Kidney (tissue), 14 donors: Measurements from ENCODE around the gene TRIO. TPM values are rescaled to one million over a fixed set of nuclear protein-coding genes. Genes with fewer than 3 reads are reported as not detected.
A peak's percentile ranks its signal among the peaks of the same experiment; 100 is the strongest.

Source experiments
- DNase-seq, 5 donors: peaks; one replicate each; pipeline ENCODE4 v3.0.0-alpha.2; 2013 to 2020
- FAIRE-seq: peaks from 2 replicates; lab custom pipeline; 2012; peaks lifted over from hg19 to GRCh38; lab: Jason Lieb, UNC
- H3K27ac ChIP-seq, 2 donors: one replicate each; pipeline ENCODE4 v1.7.0; 2013; ENCODE audit warnings: low read depth in 2 of 2, low read length in 2 of 2, inconsistent platforms in 1 of 2
- H3K27me3 ChIP-seq: one replicate; pipeline ENCODE4 v1.7.1; 2013; ENCODE audit warnings: low read length, inconsistent platforms; ENCODE audit not compliant: control insufficient read depth, insufficient read depth
- H3K36me3 ChIP-seq, 3 donors: one replicate each; pipeline versions ENCODE4 v1.7.0 to v1.7.1; 2013; ENCODE audit warnings: low read length in 3 of 3, control low read depth in 1 of 3, inconsistent platforms in 1 of 3; ENCODE audit not compliant: insufficient read depth in 3 of 3, control insufficient read depth in 2 of 3
- H3K4me1 ChIP-seq, 3 donors: one replicate each; pipeline versions ENCODE4 v1.7.0 to v1.7.1; 2013; ENCODE audit warnings: low read length in 3 of 3, inconsistent platforms in 1 of 3, low read depth in 1 of 3; ENCODE audit not compliant: control insufficient read depth in 2 of 3, insufficient read depth in 2 of 3
- H3K4me3 ChIP-seq, 3 donors: one replicate each; pipeline versions ENCODE4 v1.7.0 to v1.8.1; 2013; ENCODE audit warnings: low read length in 3 of 3, control low read depth in 1 of 3, inconsistent platforms in 1 of 3
- H3K9ac ChIP-seq, 3 donors: one replicate each; pipeline versions ENCODE4 v1.7.0 to v1.7.1; 2013; ENCODE audit warnings: low read length in 3 of 3, control low read depth in 1 of 3, inconsistent platforms in 1 of 3
- H3K9me3 ChIP-seq, 3 donors: one replicate each; pipeline versions ENCODE4 v1.7.0 to v1.7.1; 2013; ENCODE audit warnings: low read length in 3 of 3, control low read depth in 1 of 3, inconsistent platforms in 1 of 3; ENCODE audit not compliant: control insufficient read depth in 2 of 3, insufficient read depth in 1 of 3
- CTCF ChIP-seq: IDR thresholded peaks from 3 replicates; pipeline ENCODE4 v1.5.1; 2012; ENCODE audit warnings: mild to moderate bottlenecking, moderate library complexity, borderline replicate concordance; ENCODE audit not compliant: insufficient read depth; ENCODE audit errors: extremely low read depth
- intact Hi-C: fragments of 100-400 bp; cut with DNase I; formaldehyde crosslinking; loops from one replicate; pipeline ENCODE4 v1.11.1; 2022
- polyA plus RNA-seq: library from polyadenylated mRNA; stranded (reverse); fragments of 350-450 nt; fragmentation: Illumina TruSeq; extraction: RNeasy Lipid Tissue Mini Kit (QIAGEN cat#74804); gene quantifications from one replicate; pipeline ENCODE4 v1.2.3, GENCODE V29; 2014; ENCODE audit warnings: low read depth, low replicate concordance; ENCODE audit not compliant: insufficient read depth
- total RNA-seq: library from RNA; stranded (reverse); fragmentation: NEBNext Ultra II Directional; extraction: Animal tissue kit (Norgen Biotek cat#: 25700); gene quantifications from one replicate; pipeline ENCODE4 v1.2.1, GENCODE V29; 2021
- donor health status: control.
- donor health status: control.
- donor health status: control.
- donor health status: control.
- donor health status: control.
- donor health status: DM: yes; HTN: yes; CAD: no.
- donor health status: Normal renal cell carcinoma (clear cell type).

The TRIO gene
- total and polyA plus RNA-seq, 2 donors from 2014 or later: 9.5 to 149 TPM

- Histone ChIP-seq H3K9me3 (no peaks in the 10 kb centered on the region), H3K9ac (no peak overlapping the region), H3K27ac (no peak overlapping the region), H3K36me3 (peaks cover 7 to 19% (median 9%) of the 10 kb centered on the region in 3 donors), H3K27me3 (no peaks in the 10 kb centered on the region), H3K4me3 (no peak overlapping the region), H3K4me1 (peaks cover 0 to 16% (median 3%) of the 10 kb centered on the region in 3 donors)
- TF ChIP-seq CTCF: peak; percentile 55
- intact Hi-C loops: no loop called here
- FAIRE-seq: peak; percentile 66
- DNase-seq: peak in 2 of 5 donors; percentile 74 to 86
Measured at GRCh38 chr5:14399054-14399692, 256.0 kb downstream of the TRIO start.

DNA sequence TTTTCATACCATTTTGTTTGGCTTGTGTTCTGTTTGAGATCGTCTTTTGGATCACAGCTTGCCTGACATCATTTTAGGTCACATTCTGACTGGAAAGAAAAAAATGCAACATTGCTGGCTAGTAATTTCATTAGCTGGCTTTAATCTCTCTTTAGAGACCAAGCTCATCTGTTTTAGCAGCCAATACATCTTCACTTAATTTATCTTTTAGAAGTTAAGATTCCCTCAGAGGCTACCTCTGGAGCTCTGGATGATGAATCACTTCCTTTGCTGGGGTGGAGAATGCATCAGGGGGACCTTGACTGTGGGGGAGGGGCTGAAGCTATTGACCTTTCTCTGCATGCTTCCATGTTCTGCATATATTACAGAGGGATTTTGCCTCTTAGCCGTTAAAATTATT lies 256.9 kb downstream of the TRIO start:
- Histone ChIP-seq H3K27me3 (no peaks in the 10 kb centered on the region), H3K9me3 (no peaks in the 10 kb centered on the region), H3K27ac (no peak overlapping the region), H3K9ac (no peak overlapping the region), H3K4me3 (no peak overlapping the region), H3K4me1 (peaks cover 0 to 16% (median 3%) of the 10 kb centered on the region in 3 donors), H3K36me3 (peaks cover 4 to 16% (median 6%) of the 10 kb centered on the region in 3 donors)
- intact Hi-C loops: no loop called here
- FAIRE-seq (no peak), DNase-seq (no peak)
- no peak for TF ChIP-seq CTCF

DNA sequence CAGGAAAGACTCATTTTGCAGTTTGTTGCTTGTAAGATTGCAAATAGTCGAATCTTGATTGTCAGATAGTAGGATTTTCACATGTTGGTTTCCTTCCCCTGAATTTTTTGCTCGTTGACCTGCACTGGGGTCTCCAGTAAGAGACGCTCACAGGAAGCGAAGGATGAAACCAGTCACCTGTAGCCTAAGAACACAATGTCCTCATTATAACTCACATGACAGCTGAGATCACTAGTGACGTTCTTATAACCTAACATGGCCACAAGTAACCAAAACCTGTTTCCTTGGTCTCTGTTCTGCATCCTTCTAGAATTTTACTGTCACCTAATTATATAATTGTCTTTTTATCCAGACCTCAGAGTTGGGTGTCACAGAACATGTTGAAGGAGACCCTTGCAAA lies 257.5 kb downstream of the TRIO start:
- peaks cover 0 to 16% (median 3%) of the 10 kb centered on the region in 3 donors for H3K4me1 ChIP-seq
- H3K27ac ChIP-seq: no peak overlapping the region
- no peak overlapping the region for H3K9ac ChIP-seq
- no peaks in the 10 kb centered on the region for H3K27me3 ChIP-seq
- intact Hi-C loops: no loop called here
- FAIRE-seq: no peak
- no peaks in the 10 kb centered on the region for H3K9me3 ChIP-seq
- TF ChIP-seq CTCF: no peak
- peaks cover 0 to 21% (median 6%) of the 10 kb centered on the region in 3 donors for H3K36me3 ChIP-seq
- no peak overlapping the region for H3K4me3 ChIP-seq
- no peak for DNase-seq
